Amniotic epithelial cell (primary cell): ENCODE results near the gene CDC42EP4.
"Not testable (repeated sequence)": the region's sequence is repeated elsewhere in the genome, so short reads cannot be mapped to it uniquely, and the experiment has no call there.

Experiments used
- DNase-seq: peaks from one replicate; pipeline ENCODE4 v3.0.0-alpha.2; 2010; ENCODE audit warnings: low read depth

Gene CDC42EP4

GRCh38 chr17:73320601-73321264 lies 8.9 kb upstream of the CDC42EP4 start:
- DNase-seq: peak; percentile 45

DNA sequence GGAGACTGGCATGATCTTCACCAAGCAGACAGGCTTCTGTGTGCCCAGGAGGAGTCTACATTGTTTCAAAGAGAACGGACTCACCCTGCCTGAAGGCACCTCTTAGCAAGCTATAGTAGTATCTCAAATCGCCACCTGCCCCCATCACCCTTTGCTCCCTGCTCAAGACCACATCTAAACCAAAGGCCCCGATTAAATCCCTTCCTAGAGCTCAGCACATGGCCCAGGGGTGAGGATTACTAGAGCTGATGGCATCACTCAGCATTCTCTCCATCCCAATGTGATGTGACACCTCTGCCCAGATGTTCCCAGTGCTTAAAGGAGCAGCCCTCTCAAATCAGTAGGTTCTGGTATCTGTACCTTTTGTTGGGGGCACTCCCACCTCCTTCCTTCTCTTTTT lies 8.0 kb upstream of the CDC42EP4 start:
- no peak for DNase-seq

GRCh38 chr17:73318836-73319235 lies 7.0 kb upstream of the CDC42EP4 start:
- no peak for DNase-seq

GRCh38 chr17:73318427-73318813 lies 6.6 kb upstream of the CDC42EP4 start:
- DNase-seq: no peak

GRCh38 chr17:73317513-73318426 lies 6.0 kb upstream of the CDC42EP4 start:
- DNase-seq: no peak

DNA sequence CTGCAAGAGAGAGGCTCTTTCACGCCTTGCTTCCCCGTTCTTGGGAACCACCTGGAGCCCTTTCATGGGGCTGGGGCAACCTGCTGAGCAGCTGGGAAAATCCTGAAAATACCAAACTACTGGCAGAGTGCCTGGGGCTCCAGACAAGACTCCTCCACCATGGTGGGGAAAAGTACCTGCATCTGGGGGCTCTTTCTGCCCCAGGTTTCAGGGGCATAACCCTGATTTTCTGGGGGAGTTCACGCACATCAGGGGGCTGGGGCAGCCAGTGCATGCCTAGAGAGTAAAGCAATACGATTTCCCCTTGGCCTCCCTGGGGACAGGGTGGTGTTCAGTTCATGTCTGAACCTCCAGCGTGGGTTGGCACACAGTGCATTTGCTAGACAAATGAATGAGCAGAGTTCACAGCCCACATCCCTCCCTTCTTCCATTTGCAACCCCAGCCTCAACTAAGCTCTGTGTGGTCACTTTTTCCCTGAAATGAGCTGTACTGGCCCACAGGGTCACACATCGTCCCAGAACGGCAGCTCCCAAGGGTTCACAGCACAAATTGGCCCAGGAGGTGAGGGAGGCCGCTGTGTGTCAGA lies 5.2 kb upstream of the CDC42EP4 start:
- no peak for DNase-seq

DNA sequence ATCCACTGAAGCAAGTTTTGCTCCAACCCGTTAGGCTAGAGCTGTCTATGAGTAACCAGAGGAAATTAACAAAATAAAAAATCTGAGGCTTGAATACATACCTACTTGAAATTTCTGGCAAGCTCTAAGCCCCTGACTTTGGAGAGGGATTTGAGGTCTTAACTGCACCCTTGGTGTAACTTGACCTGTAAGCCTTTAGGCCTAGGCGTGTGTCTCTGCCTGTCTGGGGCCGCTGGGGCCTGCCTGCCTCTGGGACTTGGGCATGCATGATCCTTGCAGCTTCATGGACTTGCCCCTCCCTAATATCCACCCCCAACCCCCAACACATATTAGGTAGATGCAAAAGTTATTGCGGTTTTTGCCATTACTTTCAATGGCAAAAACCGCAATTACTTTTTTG lies 3.7 kb upstream of the CDC42EP4 start:
- no peak for DNase-seq

DNA sequence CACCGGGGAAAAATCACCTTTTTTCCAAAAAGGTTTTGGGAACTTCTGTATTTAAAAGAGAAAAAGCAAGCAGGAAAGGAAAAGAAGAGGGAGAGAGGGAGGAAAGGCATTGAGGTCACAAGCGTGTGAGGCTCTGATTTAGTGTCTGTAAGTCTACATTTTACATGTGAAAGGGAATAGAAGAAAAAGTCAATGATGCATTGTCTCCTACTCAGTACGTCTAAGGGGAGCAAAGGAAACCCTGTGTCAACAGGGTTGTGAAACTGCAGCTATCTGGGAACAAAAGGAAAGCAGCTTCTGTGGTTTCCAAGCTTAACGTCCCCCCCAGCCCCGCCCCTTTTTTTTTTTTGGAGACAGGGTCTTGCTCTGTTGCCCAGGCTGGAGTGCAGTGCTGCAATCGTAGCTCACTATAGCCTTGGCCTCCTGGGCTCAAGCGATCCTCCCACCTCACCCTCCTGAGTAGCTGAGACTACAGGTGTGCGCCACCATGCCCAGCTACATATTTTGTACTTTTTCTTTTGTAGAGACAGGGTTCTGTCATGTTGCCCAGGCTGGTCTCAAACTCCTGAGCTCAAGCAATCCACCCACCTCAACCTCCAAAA lies 1.8 kb upstream of the CDC42EP4 start:
- DNase-seq: no peak

DNA sequence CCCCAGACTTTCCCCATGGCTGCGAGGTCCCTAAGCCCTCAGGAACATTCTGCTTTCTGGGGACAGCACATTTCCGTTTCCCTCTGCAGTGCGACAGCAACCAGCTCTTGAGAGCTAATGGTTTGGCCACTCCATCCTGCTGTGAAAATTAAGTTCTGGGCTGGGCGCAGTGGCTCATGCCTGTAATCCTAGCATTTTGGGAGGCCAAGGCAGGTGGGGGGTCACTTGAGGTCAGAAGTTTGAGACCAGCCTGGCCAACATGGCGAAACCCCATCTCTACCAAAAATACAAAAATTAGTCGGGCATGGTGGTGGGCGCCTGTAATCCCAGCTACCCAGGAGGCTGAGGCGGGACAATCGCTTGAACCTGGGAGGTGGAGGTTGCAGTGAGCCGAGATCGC lies 1.1 kb upstream of the CDC42EP4 start:
- DNase-seq: not testable (repeated sequence)

DNA sequence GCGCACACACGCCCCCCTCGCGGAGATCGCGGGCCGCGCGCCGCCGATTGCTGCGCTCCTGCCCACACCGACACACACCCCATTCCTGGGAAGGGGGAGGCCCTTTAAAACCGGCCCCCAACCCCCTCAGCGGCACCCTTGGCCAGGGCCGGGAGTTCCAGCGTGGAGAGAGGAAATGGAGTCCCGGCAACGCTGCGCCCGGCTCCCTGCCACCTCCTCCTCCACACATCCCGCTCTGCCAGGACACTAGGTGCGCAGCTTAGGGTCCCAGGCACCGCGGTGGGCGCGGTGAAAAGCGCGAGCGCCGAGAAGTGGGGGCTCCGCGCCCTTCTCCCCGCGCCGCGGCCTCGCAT lies 397 bp downstream of the CDC42EP4 start:
- no peak for DNase-seq

DNA sequence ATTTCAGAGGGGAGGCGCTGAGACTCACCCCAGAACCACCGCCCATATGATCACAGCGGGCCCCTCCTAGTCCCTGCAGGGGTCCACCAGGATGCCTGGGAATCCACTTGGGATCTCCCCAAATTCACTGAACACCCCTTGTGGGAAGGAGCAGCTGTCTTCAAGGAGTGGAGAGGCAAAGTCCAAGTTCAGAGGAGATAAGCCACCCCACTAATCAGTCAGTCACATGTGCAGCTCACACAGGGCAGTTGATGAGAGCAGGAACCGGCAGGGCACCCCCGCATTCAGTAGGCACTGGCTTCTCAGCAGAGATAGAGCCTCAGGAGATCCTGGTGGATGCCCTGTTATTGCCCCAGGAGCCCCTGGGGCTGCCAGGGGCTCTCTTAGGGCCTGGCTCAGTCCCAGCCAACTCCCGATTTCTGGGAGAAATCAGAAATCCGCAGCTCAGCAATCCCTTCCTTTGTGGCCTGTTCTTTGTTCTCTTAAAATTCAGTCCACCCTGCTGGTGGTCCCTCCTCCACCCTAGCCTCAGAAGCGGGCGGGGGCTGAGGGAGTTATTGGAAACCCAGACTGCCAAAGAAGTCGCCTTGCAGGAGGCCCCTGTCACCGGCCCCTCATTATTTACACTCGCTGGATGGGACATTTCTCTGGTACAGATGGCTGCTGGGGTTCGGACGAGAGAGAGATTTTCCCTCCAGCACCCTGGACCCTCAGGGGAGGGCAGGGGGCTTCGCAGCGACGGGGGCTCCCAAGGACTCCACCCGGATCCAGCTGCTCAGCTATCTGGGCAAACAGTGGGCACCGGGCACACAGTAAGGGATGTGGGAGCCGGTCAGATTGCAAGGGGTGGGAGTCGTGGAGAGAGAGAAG lies 1.8 kb downstream of the CDC42EP4 start:
- DNase-seq: peak; percentile 69

DNA sequence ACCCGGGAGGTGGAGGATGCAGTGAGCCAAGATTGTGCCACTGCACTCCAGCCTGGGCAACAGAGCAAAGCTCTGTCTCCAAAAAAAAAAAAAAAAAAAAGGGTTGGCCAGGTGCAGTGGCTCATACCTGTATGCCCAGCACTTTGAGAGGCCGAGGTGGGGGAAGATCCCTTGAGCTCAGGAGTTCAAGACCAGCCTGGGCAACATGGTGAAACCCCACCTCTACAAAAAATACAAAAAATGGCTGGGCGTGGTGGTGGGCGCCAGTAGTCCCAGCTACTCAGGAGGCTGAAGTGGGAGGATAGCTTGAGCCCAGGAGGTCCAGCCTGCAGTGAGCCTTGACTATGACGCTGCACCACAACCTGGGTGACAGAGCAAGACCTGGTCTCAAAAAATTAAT lies 2.8 kb downstream of the CDC42EP4 start:
- DNase-seq: not testable (repeated sequence)

GRCh38 chr17:73308017-73308823 lies 3.6 kb downstream of the CDC42EP4 start:
- DNase-seq: peak; percentile 99

- DNase-seq: no peak
Observed at GRCh38 chr17:73307130-73307529, 4.7 kb downstream of the CDC42EP4 start.

GRCh38 chr17:73305845-73306836 lies 5.7 kb downstream of the CDC42EP4 start:
- no peak for DNase-seq

DNA sequence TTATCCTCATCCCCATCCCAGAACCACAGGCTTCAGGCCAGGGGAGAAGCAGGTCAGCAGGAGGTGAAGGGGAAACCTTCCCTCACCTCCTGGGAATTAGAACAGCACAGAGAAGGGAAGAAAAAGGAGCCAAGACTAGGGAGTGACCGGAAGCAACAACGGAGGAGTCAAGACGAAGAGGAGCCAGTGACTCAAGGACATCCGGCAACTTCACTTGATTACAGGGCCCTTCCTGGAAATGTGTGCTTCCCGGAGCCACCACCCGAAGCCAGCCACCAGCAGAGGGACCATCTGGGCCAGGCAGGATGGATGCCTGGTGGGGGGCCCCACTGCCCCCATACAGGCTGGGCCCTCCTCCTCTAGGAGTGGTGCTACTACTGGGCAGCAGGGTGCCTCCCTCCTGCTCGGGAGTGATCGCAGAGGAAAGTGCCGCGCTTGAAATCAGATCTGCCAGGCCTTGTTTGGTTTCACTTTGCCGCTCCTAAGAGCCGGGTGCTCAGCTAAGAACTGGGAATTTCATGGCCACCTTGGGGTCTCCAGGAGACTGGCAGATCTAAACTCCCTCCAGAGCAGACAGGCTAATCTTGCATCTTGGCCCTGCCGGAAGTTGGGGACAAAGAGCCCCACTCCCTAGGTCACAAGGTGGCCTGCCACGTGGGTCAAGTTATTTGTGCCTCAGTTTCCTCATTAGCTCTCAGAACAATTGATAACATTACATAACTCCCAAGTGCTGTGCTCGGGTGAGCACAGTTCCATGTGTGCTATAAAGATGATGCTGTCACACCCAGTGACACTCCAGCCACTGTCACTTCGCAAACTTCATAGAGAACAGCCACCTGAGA lies 6.6 kb downstream of the CDC42EP4 start:
- peak; percentile 83 for DNase-seq

DNA sequence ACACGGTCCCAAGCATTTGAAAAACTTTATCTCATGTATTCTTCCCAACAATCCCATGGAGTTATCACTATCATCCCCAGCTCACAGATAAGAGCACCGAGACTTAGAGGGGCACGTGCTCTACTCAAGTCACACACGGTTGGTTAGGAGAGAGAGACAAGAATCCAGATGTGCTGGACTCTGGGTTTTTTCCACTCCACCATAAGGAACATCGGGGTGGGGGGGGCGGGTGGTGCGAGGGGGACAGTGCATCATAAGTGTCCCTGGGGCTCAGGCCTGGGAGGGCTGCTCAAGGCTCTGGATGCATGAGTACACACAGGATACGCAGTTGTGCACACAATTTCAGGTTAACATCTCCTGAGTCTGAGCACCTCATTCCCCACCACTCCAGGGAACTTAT lies 7.4 kb downstream of the CDC42EP4 start:
- DNase-seq: peak; percentile 71

GRCh38 chr17:73302189-73302588 lies 9.6 kb downstream of the CDC42EP4 start:
- DNase-seq: peak; percentile 54

GRCh38 chr17:73301369-73301768 lies 10.4 kb downstream of the CDC42EP4 start:
- no peak for DNase-seq
